Endothelial cell of umbilical vein (primary cell): ENCODE data around the gene CDC5L.

Source experiments
- EZH2 ChIP-seq: IDR thresholded peaks from 2 replicates; pipeline ENCODE4 v1.6.1; 2012; ENCODE audit warnings: borderline replicate concordance, low read depth, mild to moderate bottlenecking, moderate library complexity, low read length, inconsistent platforms; ENCODE audit not compliant: severe bottlenecking
- FOS ChIP-seq: IDR thresholded peaks from 2 replicates; pipeline ENCODE4 v1.6.1; 2011; ENCODE audit warnings: mild to moderate bottlenecking, low read length, moderate library complexity, borderline replicate concordance; ENCODE audit not compliant: insufficient read depth
- GATA2 ChIP-seq: IDR thresholded peaks from 2 replicates; pipeline ENCODE4 v1.7.0; 2011; ENCODE audit warnings: low read depth, mild to moderate bottlenecking, moderate library complexity, mixed read lengths, low read length; ENCODE audit not compliant: insufficient read length, insufficient read depth
- JUN ChIP-seq: IDR thresholded peaks from 2 replicates; pipeline ENCODE4 v1.6.1; 2011; ENCODE audit warnings: borderline replicate concordance, low read depth; ENCODE audit not compliant: insufficient read length, insufficient read depth
- MAX ChIP-seq: IDR thresholded peaks from 2 replicates; pipeline ENCODE4 v1.6.1; 2011; ENCODE audit not compliant: insufficient read depth, insufficient read length
- MYC ChIP-seq: IDR thresholded peaks from one replicate; pipeline ENCODE4 v1.6.1; 2011; ENCODE audit warnings: mild to moderate bottlenecking, low read depth, low read length
- POLR2A ChIP-seq: IDR thresholded peaks from 2 replicates; pipeline ENCODE4 v1.6.1; 2012; ENCODE audit warnings: low read depth, mild to moderate bottlenecking, control low read depth, low read length
- POLR2AphosphoS5 ChIP-seq: IDR thresholded peaks from 2 replicates; pipeline ENCODE4 v1.6.1; 2012; ENCODE audit warnings: low read depth, mild to moderate bottlenecking, control low read depth, low read length, moderate library complexity; ENCODE audit not compliant: insufficient read depth
- TF ChIP-seq, protein P1 (sequence below), 2 donors: IDR thresholded peaks; 1 replicate in 1 of 2; 2 replicates in 1 of 2; pipeline ENCODE4 v1.5.1; 2011; ENCODE audit warnings: low read length in 2 of 2, mild to moderate bottlenecking in 2 of 2, moderate library complexity in 2 of 2, control low read depth in 1 of 2, inconsistent platforms in 1 of 2, low read depth in 1 of 2; ENCODE audit not compliant: insufficient read depth in 1 of 2; ENCODE audit errors: extremely low read depth in 1 of 2

DNA sequence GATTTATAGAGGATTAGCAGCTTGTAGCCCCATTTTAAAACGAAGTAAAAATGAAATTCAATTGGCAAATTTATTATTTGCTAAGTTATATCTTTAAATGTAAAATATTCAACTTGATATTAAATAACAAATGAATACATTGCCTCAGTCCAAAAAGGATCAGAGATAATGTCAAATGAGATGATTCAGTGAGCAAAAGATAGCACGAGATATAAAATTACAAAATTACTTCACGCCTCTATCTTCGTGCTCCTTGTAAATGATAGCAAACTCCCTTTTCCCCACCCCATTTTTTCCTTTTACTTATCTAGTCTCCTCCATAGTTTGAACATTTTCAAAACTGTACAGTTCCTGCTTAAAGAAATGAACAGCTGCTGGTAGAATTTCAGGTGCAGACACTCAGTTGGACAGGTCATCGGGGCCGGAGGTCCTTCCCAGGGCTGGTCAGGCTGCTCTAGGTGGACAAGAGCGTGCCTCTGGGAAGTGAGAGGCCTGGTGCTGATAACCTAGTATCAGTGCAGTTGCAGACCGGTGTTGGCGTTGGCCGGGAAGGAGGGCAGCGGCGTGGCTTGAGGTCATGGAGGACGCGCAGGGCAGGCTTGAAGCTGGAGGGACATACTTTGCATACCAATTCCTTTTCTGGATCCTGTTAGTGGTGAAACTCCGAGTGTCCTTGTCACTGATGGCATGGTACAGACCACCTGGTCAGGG, 83.9 kb downstream of the CDC5L start:
- TF ChIP-seq, protein P1, sequence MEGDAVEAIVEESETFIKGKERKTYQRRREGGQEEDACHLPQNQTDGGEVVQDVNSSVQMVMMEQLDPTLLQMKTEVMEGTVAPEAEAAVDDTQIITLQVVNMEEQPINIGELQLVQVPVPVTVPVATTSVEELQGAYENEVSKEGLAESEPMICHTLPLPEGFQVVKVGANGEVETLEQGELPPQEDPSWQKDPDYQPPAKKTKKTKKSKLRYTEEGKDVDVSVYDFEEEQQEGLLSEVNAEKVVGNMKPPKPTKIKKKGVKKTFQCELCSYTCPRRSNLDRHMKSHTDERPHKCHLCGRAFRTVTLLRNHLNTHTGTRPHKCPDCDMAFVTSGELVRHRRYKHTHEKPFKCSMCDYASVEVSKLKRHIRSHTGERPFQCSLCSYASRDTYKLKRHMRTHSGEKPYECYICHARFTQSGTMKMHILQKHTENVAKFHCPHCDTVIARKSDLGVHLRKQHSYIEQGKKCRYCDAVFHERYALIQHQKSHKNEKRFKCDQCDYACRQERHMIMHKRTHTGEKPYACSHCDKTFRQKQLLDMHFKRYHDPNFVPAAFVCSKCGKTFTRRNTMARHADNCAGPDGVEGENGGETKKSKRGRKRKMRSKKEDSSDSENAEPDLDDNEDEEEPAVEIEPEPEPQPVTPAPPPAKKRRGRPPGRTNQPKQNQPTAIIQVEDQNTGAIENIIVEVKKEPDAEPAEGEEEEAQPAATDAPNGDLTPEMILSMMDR (IDR thresholded peaks at IDR 0.05; ENCODE audit: extremely low read depth in 1 of 2, insufficient read depth in 1 of 2, low read depth in 1 of 2, low read length in 2 of 2), result no peak
- TF ChIP-seq EZH2 (no peak), POLR2AphosphoS5 (no peak), JUN (no peak), POLR2A (no peak), MYC (no peak), MAX (no peak), GATA2 (no peak), FOS (no peak)
